TTC549 (cell line): ENCODE results near the gene SF3A2.

ENCODE experiments used
- FAIRE-seq: peaks from 2 replicates; lab custom pipeline; 2012; peaks lifted over from hg19 to GRCh38; lab: Jason Lieb, UNC

Gene SF3A2

GRCh38 chr19:2240881-2241760 is 4.5 kb downstream of the SF3A2 start:
- FAIRE-seq = no peak

GRCh38 chr19:2242092-2242537 is 5.5 kb downstream of the SF3A2 start:
- no peak for FAIRE-seq

GRCh38 chr19:2242816-2243215 is 6.2 kb downstream of the SF3A2 start:
- no peak for FAIRE-seq

GRCh38 chr19:2243274-2244124 is 6.9 kb downstream of the SF3A2 start:
- FAIRE-seq = no peak

GRCh38 chr19:2244125-2244411 is 7.4 kb downstream of the SF3A2 start:
- FAIRE-seq = no peak

- FAIRE-seq = no peak
Observed at GRCh38 chr19:2244486-2244885, 7.9 kb downstream of the SF3A2 start.

- FAIRE-seq = no peak
Observed at GRCh38 chr19:2245273-2245672, 8.6 kb downstream of the SF3A2 start.

GRCh38 chr19:2246014-2246620 is 9.5 kb downstream of the SF3A2 start:
- no peak for FAIRE-seq

GRCh38 chr19:2246801-2247361 is 10.3 kb downstream of the SF3A2 start:
- FAIRE-seq = no peak

- FAIRE-seq = no peak
Observed at GRCh38 chr19:2247433-2248101, 10.9 kb downstream of the SF3A2 start.

- no peak for FAIRE-seq
Observed at GRCh38 chr19:2248136-2249009, 11.7 kb downstream of the SF3A2 start.

- FAIRE-seq = no peak
Observed at GRCh38 chr19:2249010-2249866, 12.6 kb downstream of the SF3A2 start, which contains the start of gene AMH. AMH (plus strand) TSS chr19:2249323; CDS start chr19:2249333, 10 bp downstream.

GRCh38 chr19:2249880-2250765 is 13.5 kb downstream of the SF3A2 start:
- no peak for FAIRE-seq

GRCh38 chr19:2250766-2251105 is 14.1 kb downstream of the SF3A2 start:
- no peak for FAIRE-seq

- no peak for FAIRE-seq
Observed at GRCh38 chr19:2251106-2252054, 14.8 kb downstream of the SF3A2 start.

- no peak for FAIRE-seq
Observed at GRCh38 chr19:2252055-2252796, 15.6 kb downstream of the SF3A2 start.

GRCh38 chr19:2252797-2253105 is 16.1 kb downstream of the SF3A2 start:
- no peak for FAIRE-seq
